Left lung (tissue), 10 donors: ENCODE measurements around the gene DLX6. TPM values are rescaled to one million over a fixed set of nuclear protein-coding genes. Genes with fewer than 3 reads are reported as not detected.
A peak's percentile ranks its signal among the peaks of the same experiment; 100 is the strongest.

ENCODE experiments used
- ATAC-seq: fragments of 200-7000 bp; cut with Tn5 transposase; one replicate; pipeline ENCODE4 v1.9.1; 2020; ENCODE audit warnings: moderate library complexity
- DNase-seq, 4 donors: peaks; one replicate each; pipeline ENCODE4 v3.0.0-alpha.2; 2013 to 2020
- H3K27ac ChIP-seq, 2 donors: fragments of 200-600 bp; sonication (generic) in 1 of 2; one replicate each; pipeline versions ENCODE4 v1.5.0 to v1.8.0; 2020 to 2021
- H3K27me3 ChIP-seq, 2 donors: fragments of 200-600 bp; sonication (generic) in 1 of 2; one replicate each; pipeline versions ENCODE4 v1.5.0 to v1.8.0; 2020 to 2021
- H3K36me3 ChIP-seq, 2 donors: fragments of 200-600 bp; sonication (generic) in 1 of 2; one replicate each; pipeline versions ENCODE4 v1.5.0 to v1.8.0; 2020 to 2021
- H3K4me1 ChIP-seq, 2 donors: fragments of 200-600 bp; one replicate each; pipeline ENCODE4 v1.8.0; 2021
- H3K4me3 ChIP-seq, 2 donors: fragments of 200-600 bp; sonication (generic) in 1 of 2; one replicate each; pipeline versions ENCODE4 v1.5.0 to v1.8.0; 2020 to 2021; ENCODE audit warnings: mild to moderate bottlenecking in 1 of 2
- H3K9me3 ChIP-seq, 2 donors: fragments of 200-600 bp; sonication (generic) in 1 of 2; one replicate each; pipeline versions ENCODE4 v1.5.0 to v1.8.0; 2020 to 2021
- intact Hi-C, 2 donors: fragments of 100-400 bp; cut with DNase I; formaldehyde crosslinking; loops; one replicate each; pipeline versions ENCODE4 v1.11.2 to v1.14.2; 2022
- polyA plus RNA-seq, 6 donors: library from polyadenylated mRNA; unstranded; fragments of 120-200 nt; gene quantifications; one replicate each; pipeline ENCODE4 v1.2.1, GENCODE V29; 2013; ENCODE audit not compliant: insufficient read length in 6 of 6
- total RNA-seq, 2 donors: library from RNA; stranded (reverse); fragmentation: NEBNext Ultra II Directional; extraction: Animal tissue kit (Norgen Biotek cat#: 25700); gene quantifications; one replicate each; pipeline ENCODE4 v1.2.1, GENCODE V29; 2021
- TF ChIP-seq, protein P1 (sequence below), 2 donors: fragments of 200-600 bp; sonication (generic) in 1 of 2; IDR thresholded peaks; one replicate each; pipeline versions ENCODE4 v1.5.0 to v1.8.0; 2021; ENCODE audit warnings: antibody characterized with exemption in 2 of 2
- donor health status: DM: no; HTN: yes; CAD: no.
- donor health status: DM: no; HTN: no; CAD: no.

Gene DLX6
- total and polyA plus RNA-seq, 8 donors = 0.14 TPM; not detected in 7

DNA sequence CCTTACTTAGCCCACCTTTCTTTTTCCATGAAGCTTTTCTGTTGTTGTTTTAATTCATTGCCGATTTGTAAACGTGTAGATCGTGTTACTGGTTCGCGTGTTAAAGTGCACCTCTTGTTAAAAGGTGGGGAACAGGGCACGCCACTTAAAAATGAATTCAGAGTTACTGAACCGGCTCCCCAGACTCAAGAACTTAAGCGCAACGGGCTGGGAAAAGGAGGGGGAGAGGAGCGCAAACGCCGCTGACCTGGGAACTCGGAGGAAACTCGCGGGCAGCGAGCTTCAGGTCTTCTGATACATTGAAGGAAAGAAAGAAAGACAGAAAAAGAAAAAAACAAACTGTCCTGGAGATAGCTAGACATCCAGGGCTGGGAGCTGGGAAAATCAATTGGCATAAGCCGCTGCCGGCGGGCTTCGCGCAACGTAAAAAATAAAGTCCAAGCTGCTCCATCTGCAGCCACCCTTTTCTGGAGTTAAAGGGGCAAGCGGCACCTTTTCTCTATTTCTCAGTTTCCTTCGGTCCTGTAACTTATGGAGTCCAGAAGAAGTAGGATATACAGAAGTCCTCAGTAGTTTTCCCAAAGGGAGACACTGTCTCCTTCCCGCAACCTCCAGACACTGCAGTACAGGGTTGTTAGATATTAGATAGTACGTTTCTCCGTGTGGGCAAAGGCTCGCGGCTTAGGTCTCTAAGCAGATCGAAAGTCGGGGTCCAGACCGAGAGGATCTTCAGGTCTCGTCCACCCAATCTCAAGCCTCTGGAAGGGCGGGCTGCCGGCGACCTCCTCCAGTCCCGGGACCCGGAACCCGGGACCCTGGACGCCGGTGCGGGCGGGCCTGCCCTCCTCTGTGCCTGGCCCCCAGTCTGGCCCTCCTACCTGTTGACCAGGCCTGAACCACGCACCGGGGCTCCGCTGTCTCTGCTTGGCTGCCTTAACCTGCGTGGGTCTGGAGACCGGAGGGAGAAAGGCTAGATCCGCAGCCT is 1.8 kb upstream of the DLX6 start:
- Histone ChIP-seq H3K9me3 (no peaks in the 10 kb centered on the region), H3K27me3 (peaks cover 97 to 100% of the 10 kb centered on the region in 2 donors), H3K27ac (no peak overlapping the region), H3K4me3 (no peak overlapping the region), H3K4me1 (peaks cover 0 to 22% of the 10 kb centered on the region in 2 donors), H3K36me3 (no peaks in the 10 kb centered on the region)
- no peak for ATAC-seq
- intact Hi-C loops = no loop called here
- TF ChIP-seq, protein P1, sequence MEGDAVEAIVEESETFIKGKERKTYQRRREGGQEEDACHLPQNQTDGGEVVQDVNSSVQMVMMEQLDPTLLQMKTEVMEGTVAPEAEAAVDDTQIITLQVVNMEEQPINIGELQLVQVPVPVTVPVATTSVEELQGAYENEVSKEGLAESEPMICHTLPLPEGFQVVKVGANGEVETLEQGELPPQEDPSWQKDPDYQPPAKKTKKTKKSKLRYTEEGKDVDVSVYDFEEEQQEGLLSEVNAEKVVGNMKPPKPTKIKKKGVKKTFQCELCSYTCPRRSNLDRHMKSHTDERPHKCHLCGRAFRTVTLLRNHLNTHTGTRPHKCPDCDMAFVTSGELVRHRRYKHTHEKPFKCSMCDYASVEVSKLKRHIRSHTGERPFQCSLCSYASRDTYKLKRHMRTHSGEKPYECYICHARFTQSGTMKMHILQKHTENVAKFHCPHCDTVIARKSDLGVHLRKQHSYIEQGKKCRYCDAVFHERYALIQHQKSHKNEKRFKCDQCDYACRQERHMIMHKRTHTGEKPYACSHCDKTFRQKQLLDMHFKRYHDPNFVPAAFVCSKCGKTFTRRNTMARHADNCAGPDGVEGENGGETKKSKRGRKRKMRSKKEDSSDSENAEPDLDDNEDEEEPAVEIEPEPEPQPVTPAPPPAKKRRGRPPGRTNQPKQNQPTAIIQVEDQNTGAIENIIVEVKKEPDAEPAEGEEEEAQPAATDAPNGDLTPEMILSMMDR (IDR thresholded peaks at IDR 0.05) = no peak
- DNase-seq = no peak

GRCh38 chr7:97004247-97005182 is 838 bp upstream of the DLX6 start:
- intact Hi-C loops = no loop called here
- ATAC-seq = no peak
- Histone ChIP-seq H3K27ac (no peak overlapping the region), H3K4me1 (peaks cover 0 to 22% of the 10 kb centered on the region in 2 donors), H3K4me3 (no peak overlapping the region), H3K9me3 (no peaks in the 10 kb centered on the region), H3K27me3 (peaks cover 97 to 100% of the 10 kb centered on the region in 2 donors), H3K36me3 (no peaks in the 10 kb centered on the region)
- DNase-seq = no peak
- TF ChIP-seq, protein P1 (IDR thresholded peaks at IDR 0.05) = no peak

GRCh38 chr7:97006055-97006815 is 882 bp downstream of the DLX6 start:
- peak in 2 of 4 donors; percentile 37 to 83 for DNase-seq
- intact Hi-C loops = no loop called here
- TF ChIP-seq, protein P1 (IDR thresholded peaks at IDR 0.05) = no peak

DNA sequence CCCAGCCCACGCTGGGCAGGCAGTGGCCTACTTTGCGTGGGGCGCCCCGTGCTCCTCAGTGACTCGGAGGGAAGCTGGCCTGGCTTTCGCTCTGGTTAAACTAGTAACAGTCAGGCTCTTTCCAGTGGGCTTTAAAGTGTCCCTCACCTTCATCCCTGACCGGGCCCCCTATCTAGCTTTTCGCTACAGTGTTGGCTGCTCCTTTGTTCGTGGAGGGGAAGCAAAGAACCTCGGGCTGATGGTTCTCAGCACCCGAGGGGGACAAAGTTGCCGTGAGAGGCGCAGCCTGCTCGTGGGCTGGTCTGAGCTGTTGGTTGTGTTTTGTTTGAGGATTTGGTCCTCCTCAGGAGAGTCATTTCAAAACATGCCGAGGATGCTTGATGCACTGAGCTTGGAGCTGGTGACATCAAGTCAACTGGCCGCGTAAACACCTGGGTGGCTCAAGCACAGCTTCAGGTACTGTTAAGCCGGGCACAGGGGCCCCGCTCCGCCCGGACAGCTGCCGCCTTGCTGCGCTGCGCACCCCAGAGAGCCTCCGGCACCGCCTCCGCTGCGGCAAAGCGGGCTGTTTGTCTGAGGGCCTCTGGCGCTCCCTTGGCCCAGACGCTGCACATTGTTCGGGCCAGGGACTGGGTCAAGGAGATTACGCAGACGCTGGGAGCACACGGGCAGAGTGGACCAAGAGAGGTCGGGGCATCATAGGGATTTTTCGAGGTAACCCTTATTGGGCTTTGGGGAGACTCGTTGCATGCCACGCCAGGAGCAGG is 1.6 kb downstream of the DLX6 start:
- no peaks in the 10 kb centered on the region for H3K9me3 ChIP-seq
- intact Hi-C loops = no loop called here
- no peaks in the 10 kb centered on the region for H3K36me3 ChIP-seq
- H3K4me3 ChIP-seq = no peak overlapping the region
- H3K27me3 ChIP-seq = peaks cover 98 to 100% of the 10 kb centered on the region in 2 donors
- DNase-seq = peak in 1 of 4 donors; percentile 68
- no peak overlapping the region for H3K27ac ChIP-seq
- H3K4me1 ChIP-seq = peaks cover 0 to 22% of the 10 kb centered on the region in 2 donors
- ATAC-seq = no peak
- TF ChIP-seq, protein P1 (IDR thresholded peaks at IDR 0.05) = no peak

More at GRCh38 chr7:97006055-97006815, 882 bp downstream of the DLX6 start:
- Histone ChIP-seq H3K27me3 (peaks cover 98 to 100% of the 10 kb centered on the region in 2 donors), H3K27ac (no peak overlapping the region), H3K36me3 (no peaks in the 10 kb centered on the region), H3K4me3 (peak overlapping the region; percentile 2 to 19), H3K9me3 (no peaks in the 10 kb centered on the region), H3K4me1 (peaks cover 0 to 22% of the 10 kb centered on the region in 2 donors)
- peak; percentile 75 for ATAC-seq
